HCT116 (cell line): ENCODE measurements around the gene NIFK.

Source experiments
- CTCF ChIP-seq, 3 experiments: fragments of 200-600 bp in 1 of 3; sonication (generic) in 1 of 3; IDR thresholded peaks in 2 of 3; conservative IDR thresholded peaks in 1 of 3; 2 replicates each; pipeline ENCODE4 v1.5.1; 2012 to 2017; ENCODE audit warnings: low read depth in 2 of 3, low read length in 2 of 3, antibody characterized with exemption in 1 of 3, borderline replicate concordance in 1 of 3, control low read depth in 1 of 3, mild to moderate bottlenecking in 1 of 3, mixed read lengths in 1 of 3, mixed run types in 1 of 3, moderate library complexity in 1 of 3; ENCODE audit not compliant: insufficient read depth in 1 of 3
- EZH2 ChIP-seq: fragments of 200-600 bp; sonication (generic); IDR thresholded peaks from 2 replicates; pipeline ENCODE4 v1.6.1; 2017; ENCODE audit warnings: antibody characterized with exemption, mixed run types
- EZH2phosphoT487 ChIP-seq: fragments of 200-600 bp; IDR thresholded peaks from 2 replicates; pipeline ENCODE4 v1.6.1; 2018; ENCODE audit warnings: antibody characterized with exemption, borderline replicate concordance
- POLR2A ChIP-seq: IDR thresholded peaks from 2 replicates; pipeline ENCODE4 v1.7.0; 2011; ENCODE audit warnings: borderline replicate concordance; ENCODE audit not compliant: insufficient read depth, insufficient read length; ENCODE audit errors: extremely low read depth
- POLR2AphosphoS5 ChIP-seq: IDR thresholded peaks from 2 replicates; pipeline ENCODE4 v1.6.1; 2011; ENCODE audit warnings: mild to moderate bottlenecking, low read depth, low read length, moderate library complexity
- SP1 ChIP-seq: IDR thresholded peaks from 2 replicates; pipeline ENCODE4 v1.6.1; 2012; ENCODE audit warnings: low read depth
- YY1 ChIP-seq: IDR thresholded peaks from 2 replicates; pipeline ENCODE4 v1.6.1; 2011; ENCODE audit warnings: low read length, low read depth, moderate library complexity, mild to moderate bottlenecking; ENCODE audit not compliant: insufficient replicate concordance; ENCODE audit errors: extremely low read depth
- TF ChIP-seq, protein P1 (sequence below): IDR thresholded peaks from 2 replicates; pipeline ENCODE4 v1.6.1; 2012

DNA sequence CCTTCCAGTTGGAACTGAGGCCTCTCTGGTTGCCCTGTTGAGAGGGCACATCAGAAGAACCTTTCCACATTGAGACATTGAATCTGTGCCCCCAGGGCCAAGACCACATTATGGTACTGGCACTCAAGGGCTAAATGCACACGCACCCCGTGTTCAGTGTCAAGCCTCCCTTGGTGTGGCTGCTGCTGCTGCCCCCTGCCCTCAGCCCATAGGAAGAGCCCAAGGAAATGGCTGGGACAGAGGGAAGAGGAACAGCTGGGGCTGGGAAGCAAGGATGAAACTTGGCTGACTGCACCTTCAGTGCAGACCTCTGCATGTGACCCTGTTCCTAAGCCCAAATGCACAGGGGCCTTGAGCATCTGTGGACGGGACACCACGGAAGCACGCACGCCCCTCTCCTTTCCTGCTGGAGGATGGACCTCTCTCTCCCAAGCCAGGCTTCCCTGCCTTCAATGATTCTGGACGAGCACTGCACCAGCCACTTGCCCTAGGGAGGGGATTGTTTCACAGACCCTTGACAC is 40.2 kb downstream of the NIFK start:
- no peak for TF ChIP-seq EZH2
- TF ChIP-seq POLR2A, result no peak
- no peak for TF ChIP-seq CTCF (IDR thresholded peaks at IDR 0.05 in 2 of 3, conservative IDR thresholded peaks at IDR 0.05 in 1 of 3; ENCODE audit: borderline replicate concordance in 1 of 3, insufficient read depth in 1 of 3, low read depth in 2 of 3, low read length in 2 of 3)
- no peak for TF ChIP-seq SP1
- no peak for TF ChIP-seq POLR2AphosphoS5
- no peak for TF ChIP-seq EZH2phosphoT487
- TF ChIP-seq YY1, result no peak
- TF ChIP-seq, protein P1, sequence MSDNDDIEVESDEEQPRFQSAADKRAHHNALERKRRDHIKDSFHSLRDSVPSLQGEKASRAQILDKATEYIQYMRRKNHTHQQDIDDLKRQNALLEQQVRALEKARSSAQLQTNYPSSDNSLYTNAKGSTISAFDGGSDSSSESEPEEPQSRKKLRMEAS, result no peak
